ENCODE results near the gene GALNTL6. TPM values are rescaled to one million over a fixed set of nuclear protein-coding genes. Genes with fewer than 3 reads are reported as not detected.

Gene GALNTL6
- polyA plus RNA-seq, 1 experiment, result not detected

- H3K27ac ChIP-seq (ENCODE audit: low read depth, low read length), result no peak overlapping the region
- H3K4me3 ChIP-seq (ENCODE audit: low read depth, low read length), result no peak overlapping the region
- no peaks in the 10 kb centered on the region for H3K27me3 ChIP-seq (ENCODE audit: control insufficient read depth, insufficient read depth, low read length)
- TF ChIP-seq, protein P1, sequence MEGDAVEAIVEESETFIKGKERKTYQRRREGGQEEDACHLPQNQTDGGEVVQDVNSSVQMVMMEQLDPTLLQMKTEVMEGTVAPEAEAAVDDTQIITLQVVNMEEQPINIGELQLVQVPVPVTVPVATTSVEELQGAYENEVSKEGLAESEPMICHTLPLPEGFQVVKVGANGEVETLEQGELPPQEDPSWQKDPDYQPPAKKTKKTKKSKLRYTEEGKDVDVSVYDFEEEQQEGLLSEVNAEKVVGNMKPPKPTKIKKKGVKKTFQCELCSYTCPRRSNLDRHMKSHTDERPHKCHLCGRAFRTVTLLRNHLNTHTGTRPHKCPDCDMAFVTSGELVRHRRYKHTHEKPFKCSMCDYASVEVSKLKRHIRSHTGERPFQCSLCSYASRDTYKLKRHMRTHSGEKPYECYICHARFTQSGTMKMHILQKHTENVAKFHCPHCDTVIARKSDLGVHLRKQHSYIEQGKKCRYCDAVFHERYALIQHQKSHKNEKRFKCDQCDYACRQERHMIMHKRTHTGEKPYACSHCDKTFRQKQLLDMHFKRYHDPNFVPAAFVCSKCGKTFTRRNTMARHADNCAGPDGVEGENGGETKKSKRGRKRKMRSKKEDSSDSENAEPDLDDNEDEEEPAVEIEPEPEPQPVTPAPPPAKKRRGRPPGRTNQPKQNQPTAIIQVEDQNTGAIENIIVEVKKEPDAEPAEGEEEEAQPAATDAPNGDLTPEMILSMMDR (IDR thresholded peaks at IDR 0.05; ENCODE audit: low read depth, low read length), result no peak
- H3K9me3 ChIP-seq (ENCODE audit: control insufficient read depth, insufficient read depth, low read length), result no peaks in the 10 kb centered on the region
- DNase-seq (ENCODE audit: low read depth, low spot score), result no peak
- CTCF ChIA-PET, result interaction anchor here (0.7 kb wide), 1 partner anchor 796 kb away, joined by 4 read pairs; no protein-coding TSS in a partner anchor
- POLR2A ChIA-PET, result no interaction called here
Observed at GRCh38 chr4:172232966-172233365, 419.8 kb downstream of the GALNTL6 start.

DNA sequence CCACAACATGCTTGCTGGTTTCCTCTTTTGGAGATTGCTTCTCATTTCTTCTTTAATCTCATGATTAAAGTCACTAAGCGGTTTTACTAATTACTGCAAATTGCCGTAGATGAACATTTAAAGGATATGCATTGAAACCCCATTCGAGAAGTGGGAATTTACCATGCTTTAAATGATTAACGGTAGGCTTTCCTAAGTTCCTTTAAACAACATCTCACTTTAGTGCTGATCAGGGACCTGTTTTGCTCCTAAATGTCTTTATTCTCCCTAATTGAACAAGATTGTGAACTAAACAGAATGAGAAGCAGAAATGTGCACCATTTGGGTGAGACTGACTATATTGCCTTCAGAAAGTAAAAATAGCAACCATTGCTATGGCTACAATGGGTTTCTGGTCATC lies 430.3 kb downstream of the GALNTL6 start:
- TF ChIP-seq, protein P1 (IDR thresholded peaks at IDR 0.05; ENCODE audit: low read depth, low read length), result no peak
- POLR2A ChIA-PET, result no interaction called here

DNA sequence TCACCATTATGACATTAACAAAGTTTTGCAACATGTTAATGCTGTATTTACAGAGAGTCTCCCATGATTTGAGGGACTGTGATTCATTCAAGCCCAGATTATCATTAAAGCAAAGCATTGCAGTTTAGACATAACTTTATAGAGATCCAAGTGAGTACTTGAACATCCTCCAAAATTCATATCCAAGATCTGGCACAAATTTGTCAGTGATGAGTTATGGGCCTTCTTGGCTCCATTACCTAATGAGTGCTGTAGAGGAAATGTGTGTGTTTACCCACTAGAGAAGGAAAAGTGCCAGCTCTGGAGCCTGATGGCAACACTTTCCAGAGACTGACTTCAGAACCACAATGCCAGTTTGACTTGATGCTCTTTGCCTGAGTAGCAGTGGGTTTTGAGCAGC lies 432.3 kb downstream of the GALNTL6 start:
- H3K4me3 ChIP-seq (ENCODE audit: low read depth, low read length), result no peak overlapping the region
- no peaks in the 10 kb centered on the region for H3K27me3 ChIP-seq (ENCODE audit: control insufficient read depth, insufficient read depth, low read length)
- ChIA-PET POLR2A (no interaction called here), CTCF (no interaction called here)
- DNase-seq (ENCODE audit: low read depth, low spot score), result no peak
- TF ChIP-seq, protein P1 (IDR thresholded peaks at IDR 0.05; ENCODE audit: low read depth, low read length), result no peak
- no peak overlapping the region for H3K27ac ChIP-seq (ENCODE audit: low read depth, low read length)
- H3K9me3 ChIP-seq (ENCODE audit: control insufficient read depth, insufficient read depth, low read length), result peaks cover 5% of the 10 kb centered on the region; the same call in 1 of the 2 replicates

More for the DNA sequence above, 430.3 kb downstream of the GALNTL6 start:
- Histone ChIP-seq H3K9me3 (ENCODE audit: control insufficient read depth, insufficient read depth, low read length) (no peaks in the 10 kb centered on the region), H3K27me3 (ENCODE audit: control insufficient read depth, insufficient read depth, low read length) (no peaks in the 10 kb centered on the region), H3K27ac (ENCODE audit: low read depth, low read length) (no peak overlapping the region), H3K4me3 (ENCODE audit: low read depth, low read length) (no peak overlapping the region)
- DNase-seq (ENCODE audit: low read depth, low spot score), result no peak
- CTCF ChIA-PET, result no interaction called here

GRCh38 chr4:172253409-172253808 lies 440.2 kb downstream of the GALNTL6 start:
- TF ChIP-seq, protein P1 (IDR thresholded peaks at IDR 0.05; ENCODE audit: low read depth, low read length), result no peak
- no peaks in the 10 kb centered on the region for H3K27me3 ChIP-seq (ENCODE audit: control insufficient read depth, insufficient read depth, low read length)
- no peak overlapping the region for H3K4me3 ChIP-seq (ENCODE audit: low read depth, low read length)
- CTCF ChIA-PET, result no interaction called here
- POLR2A ChIA-PET, result no interaction called here
- no peak for DNase-seq (ENCODE audit: low read depth, low spot score)
- H3K9me3 ChIP-seq (ENCODE audit: control insufficient read depth, insufficient read depth, low read length), result peaks cover 5% of the 10 kb centered on the region; the same call in 1 of the 2 replicates
- H3K27ac ChIP-seq (ENCODE audit: low read depth, low read length), result no peak overlapping the region

DNA sequence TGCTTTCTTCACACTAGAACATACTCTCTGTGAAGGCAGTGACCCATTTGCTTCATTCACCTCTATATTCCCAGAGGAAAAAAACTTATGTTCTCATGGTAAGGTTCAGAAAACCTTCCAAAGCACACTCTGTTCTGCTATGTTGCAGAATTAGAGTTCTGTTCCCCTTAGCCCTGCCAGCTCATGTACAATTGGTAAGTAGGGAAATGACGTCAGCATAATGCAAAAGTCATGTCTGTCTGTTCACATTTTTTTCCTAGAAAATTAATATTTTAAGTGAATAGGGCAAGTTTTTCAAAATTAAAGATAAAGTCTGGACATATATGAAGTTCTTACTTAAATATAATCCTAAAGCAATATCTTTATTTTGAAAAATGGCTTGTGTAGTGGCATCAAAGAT lies 443.6 kb downstream of the GALNTL6 start:
- DNase-seq (ENCODE audit: low read depth, low spot score), result no peak
- Histone ChIP-seq H3K4me3 (ENCODE audit: low read depth, low read length) (no peak overlapping the region), H3K27ac (ENCODE audit: low read depth, low read length) (no peak overlapping the region), H3K9me3 (ENCODE audit: control insufficient read depth, insufficient read depth, low read length) (no peaks in the 10 kb centered on the region), H3K27me3 (ENCODE audit: control insufficient read depth, insufficient read depth, low read length) (no peaks in the 10 kb centered on the region)
- POLR2A ChIA-PET, result no interaction called here
- CTCF ChIA-PET, result no interaction called here
- TF ChIP-seq, protein P1 (IDR thresholded peaks at IDR 0.05; ENCODE audit: low read depth, low read length), result no peak
